Right atrium auricular region (tissue), 2 donors: ENCODE measurements around the gene ITPK1. TPM values are rescaled to one million over a fixed set of nuclear protein-coding genes. Genes with fewer than 3 reads are reported as not detected.
A peak's percentile ranks its signal among the peaks of the same experiment; 100 is the strongest.

Experiments used
- DNase-seq: peaks from one replicate; pipeline ENCODE4 v3.0.0-alpha.2; 2019; ENCODE audit warnings: low spot score
- H3K27ac ChIP-seq, 2 donors: fragments of 200-600 bp; sonication (generic); 1 replicate in 1 of 2; 2 replicates in 1 of 2; pipeline ENCODE4 v1.5.1; 2016 to 2019
- H3K27me3 ChIP-seq, 2 donors: fragments of 200-600 bp; sonication (generic); one replicate each; pipeline versions ENCODE4 v1.5.1 to v1.6.0; 2017 to 2019
- H3K36me3 ChIP-seq: fragments of 200-600 bp; sonication (generic); one replicate; pipeline ENCODE4 v1.5.1; 2016
- H3K4me1 ChIP-seq, 2 donors: fragments of 200-600 bp; sonication (generic); one replicate each; pipeline versions ENCODE4 v1.5.1 to v1.6.0; 2017 to 2019
- H3K4me3 ChIP-seq, 2 donors: fragments of 200-600 bp; sonication (generic); 1 replicate in 1 of 2; 2 replicates in 1 of 2; pipeline ENCODE4 v1.5.1; 2017 to 2019; ENCODE audit warnings: mild to moderate bottlenecking in 1 of 2, moderate library complexity in 1 of 2
- H3K9me3 ChIP-seq, 2 donors: fragments of 200-600 bp; sonication (generic); one replicate each; pipeline ENCODE4 v1.5.1; 2019
- total RNA-seq, 2 donors: library from RNA; depleted of rRNA; stranded (reverse); fragments of >200 nt; gene quantifications; one replicate each; pipeline ENCODE4 v1.1.0, GENCODE V29; 2016
- TF ChIP-seq, protein P1 (sequence below), 2 donors: fragments of 200-600 bp; sonication (generic); IDR thresholded peaks; one replicate each; pipeline ENCODE4 v1.5.1; 2019; ENCODE audit warnings: antibody characterized with exemption in 2 of 2

Gene ITPK1
- total RNA-seq, 2 donors from 2014 or later: 58.3 to 76.0 TPM

DNA sequence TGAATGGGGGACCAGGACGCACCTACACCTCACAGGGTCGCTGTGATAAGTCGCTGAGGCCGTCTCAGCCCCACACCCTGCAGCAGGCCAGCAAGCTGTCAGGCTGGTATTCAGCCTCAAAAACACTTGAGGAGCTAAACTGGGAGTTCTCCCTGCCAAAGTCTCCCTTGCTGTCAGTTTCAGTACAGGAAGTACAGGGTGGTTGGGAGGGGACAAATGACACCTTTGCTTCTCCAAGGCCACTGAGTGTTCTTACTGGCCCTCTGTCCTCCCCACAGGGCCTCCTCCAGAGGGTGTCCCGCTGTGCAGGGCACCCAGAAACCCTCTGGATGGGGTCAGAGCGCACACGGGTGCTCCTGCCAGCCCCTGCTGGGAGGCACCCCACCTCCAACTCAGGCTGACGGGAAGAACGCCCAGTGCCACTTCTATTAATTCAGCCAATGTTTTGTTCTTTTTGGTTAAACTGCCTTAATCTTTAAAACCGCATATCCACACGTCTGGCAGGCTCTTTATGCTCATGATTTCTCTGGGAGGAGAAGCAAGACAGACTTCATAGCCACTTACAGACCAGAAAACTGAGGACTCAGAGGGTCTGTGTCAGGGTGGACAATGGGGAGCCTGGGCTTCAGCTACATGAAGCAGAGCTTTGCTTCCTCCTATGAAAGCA is 75.9 kb downstream of the ITPK1 start:
- Histone ChIP-seq H3K36me3 (no peaks in the 10 kb centered on the region), H3K9me3 (no peaks in the 10 kb centered on the region), H3K27me3 (no peaks in the 10 kb centered on the region), H3K4me1 (peaks cover 0 to 94% of the 10 kb centered on the region in 2 donors), H3K27ac (peak overlapping the region; percentile 77 to 94), H3K4me3 (no peak overlapping the region)
- DNase-seq: no peak
- TF ChIP-seq, protein P1, sequence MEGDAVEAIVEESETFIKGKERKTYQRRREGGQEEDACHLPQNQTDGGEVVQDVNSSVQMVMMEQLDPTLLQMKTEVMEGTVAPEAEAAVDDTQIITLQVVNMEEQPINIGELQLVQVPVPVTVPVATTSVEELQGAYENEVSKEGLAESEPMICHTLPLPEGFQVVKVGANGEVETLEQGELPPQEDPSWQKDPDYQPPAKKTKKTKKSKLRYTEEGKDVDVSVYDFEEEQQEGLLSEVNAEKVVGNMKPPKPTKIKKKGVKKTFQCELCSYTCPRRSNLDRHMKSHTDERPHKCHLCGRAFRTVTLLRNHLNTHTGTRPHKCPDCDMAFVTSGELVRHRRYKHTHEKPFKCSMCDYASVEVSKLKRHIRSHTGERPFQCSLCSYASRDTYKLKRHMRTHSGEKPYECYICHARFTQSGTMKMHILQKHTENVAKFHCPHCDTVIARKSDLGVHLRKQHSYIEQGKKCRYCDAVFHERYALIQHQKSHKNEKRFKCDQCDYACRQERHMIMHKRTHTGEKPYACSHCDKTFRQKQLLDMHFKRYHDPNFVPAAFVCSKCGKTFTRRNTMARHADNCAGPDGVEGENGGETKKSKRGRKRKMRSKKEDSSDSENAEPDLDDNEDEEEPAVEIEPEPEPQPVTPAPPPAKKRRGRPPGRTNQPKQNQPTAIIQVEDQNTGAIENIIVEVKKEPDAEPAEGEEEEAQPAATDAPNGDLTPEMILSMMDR (IDR thresholded peaks at IDR 0.05): no peak

DNA sequence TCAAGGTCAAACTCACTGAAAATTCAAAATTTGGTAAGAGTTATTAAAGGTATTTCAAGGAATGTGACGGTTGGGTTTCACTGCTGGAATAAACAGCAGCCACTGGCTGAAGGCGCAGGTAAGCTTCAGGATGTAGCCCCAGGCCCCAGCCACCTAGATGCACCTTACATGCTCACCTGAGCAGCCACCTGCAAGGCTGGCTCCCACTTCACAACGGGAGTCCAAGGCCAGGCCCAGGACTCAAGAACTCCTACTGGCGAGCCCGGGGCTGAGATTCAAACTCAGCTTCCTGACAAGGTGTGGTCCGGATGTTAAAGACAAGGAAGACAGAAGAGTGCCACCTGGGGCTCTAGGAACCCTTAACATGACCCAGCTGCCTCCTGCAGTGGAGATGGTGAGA is 78.4 kb downstream of the ITPK1 start:
- Histone ChIP-seq H3K36me3 (no peaks in the 10 kb centered on the region), H3K27me3 (no peaks in the 10 kb centered on the region), H3K27ac (peak overlapping the region; percentile 80 to 84), H3K4me3 (no peak overlapping the region), H3K9me3 (no peaks in the 10 kb centered on the region), H3K4me1 (peaks cover 0 to 94% of the 10 kb centered on the region in 2 donors)
- DNase-seq: no peak
- TF ChIP-seq, protein P1 (IDR thresholded peaks at IDR 0.05): no peak

DNA sequence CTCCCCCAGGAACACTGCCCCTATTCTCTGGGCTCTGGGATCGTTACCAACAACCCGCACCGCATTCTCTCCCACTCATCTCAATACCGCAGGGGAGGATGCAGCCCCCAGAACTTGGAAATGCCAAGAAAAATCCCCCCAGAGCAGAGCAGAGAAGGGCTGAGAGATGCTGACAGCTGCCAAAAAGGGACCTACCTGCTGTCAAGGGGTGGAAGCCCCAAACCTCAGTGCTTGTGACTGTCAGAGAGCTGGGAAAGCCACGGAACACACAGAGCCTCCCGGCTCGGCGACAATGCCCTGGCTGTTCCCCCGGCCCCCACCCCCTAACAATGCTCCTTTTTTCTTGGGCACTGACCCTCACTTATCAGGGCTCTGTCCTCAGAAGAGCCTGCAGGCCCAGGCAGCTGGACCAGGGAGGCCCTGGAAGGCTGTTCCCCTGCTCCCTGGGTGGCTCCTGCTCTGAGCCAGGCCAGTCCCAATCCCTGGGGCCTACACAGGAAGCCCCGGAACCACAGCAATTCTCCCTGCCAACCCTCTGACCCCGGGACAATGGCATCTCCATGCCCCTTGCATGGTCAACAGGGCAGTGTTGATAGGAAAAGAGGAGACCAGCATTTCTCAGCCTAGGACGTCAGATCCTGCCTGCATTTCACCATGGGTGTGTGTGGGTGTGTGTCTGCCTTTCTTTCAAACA is 78.9 kb downstream of the ITPK1 start:
- TF ChIP-seq, protein P1 (IDR thresholded peaks at IDR 0.05): no peak
- Histone ChIP-seq H3K4me1 (peaks cover 0 to 94% of the 10 kb centered on the region in 2 donors), H3K4me3 (no peak overlapping the region), H3K36me3 (no peaks in the 10 kb centered on the region), H3K27ac (peak overlapping the region; percentile 80 to 84), H3K27me3 (no peaks in the 10 kb centered on the region), H3K9me3 (no peaks in the 10 kb centered on the region)
- no peak for DNase-seq

DNA sequence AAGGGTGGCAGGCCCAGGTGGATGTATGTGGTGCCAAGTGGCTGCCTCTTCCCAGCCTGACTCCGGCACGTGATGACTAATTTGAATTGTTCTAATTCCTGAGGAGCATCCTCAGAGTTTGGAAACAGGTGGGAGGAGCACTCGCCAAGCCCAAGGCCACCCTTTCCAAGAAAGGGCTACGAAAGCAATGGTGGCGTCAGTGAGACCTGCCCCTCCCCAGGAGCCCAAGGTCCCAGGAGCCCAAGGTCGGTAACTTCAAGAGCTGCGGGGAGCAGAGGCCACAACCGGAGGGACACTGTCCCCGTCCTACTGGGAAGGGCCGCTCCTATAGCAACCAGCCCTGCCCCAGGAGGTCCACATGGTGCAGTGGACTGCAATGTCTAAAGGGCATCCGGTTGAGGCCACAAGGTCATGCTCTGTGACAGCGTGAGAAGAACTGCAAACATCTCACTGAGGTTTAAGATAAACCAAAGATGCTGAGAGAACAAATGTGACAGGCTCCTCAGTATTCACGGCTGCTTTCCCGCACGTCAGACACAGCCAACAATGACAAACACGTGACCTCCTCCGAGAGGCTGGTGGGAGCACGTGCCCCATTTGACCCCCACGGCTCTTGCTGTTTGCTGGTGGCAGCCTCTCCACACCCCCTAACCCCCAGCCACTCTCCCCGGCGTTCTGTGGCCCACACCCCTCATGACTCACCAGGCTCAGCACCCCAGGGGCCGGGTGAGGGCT is 79.6 kb downstream of the ITPK1 start:
- Histone ChIP-seq H3K27me3 (no peaks in the 10 kb centered on the region), H3K27ac (peak overlapping the region; percentile 80 to 84), H3K9me3 (no peaks in the 10 kb centered on the region), H3K36me3 (no peaks in the 10 kb centered on the region), H3K4me1 (peaks cover 0 to 94% of the 10 kb centered on the region in 2 donors), H3K4me3 (no peak overlapping the region)
- DNase-seq: no peak
- TF ChIP-seq, protein P1 (IDR thresholded peaks at IDR 0.05): no peak

DNA sequence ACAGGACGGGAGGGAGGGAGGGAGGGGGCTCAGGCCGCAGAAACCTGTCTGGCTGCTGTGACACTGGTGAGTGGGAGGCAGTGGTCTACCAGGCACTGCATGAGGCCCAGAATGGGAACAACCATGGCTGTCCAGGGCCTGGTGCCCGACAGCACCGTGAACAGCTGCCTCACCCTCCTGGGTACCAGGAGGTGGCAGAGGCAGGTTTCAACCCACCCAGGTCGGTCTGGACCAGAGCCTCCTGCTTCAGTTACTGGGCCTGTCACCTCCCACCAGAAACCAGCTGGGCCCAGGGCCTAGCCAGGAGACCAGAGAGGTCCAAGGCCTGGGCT is 80.2 kb downstream of the ITPK1 start:
- H3K27me3 ChIP-seq: no peaks in the 10 kb centered on the region
- TF ChIP-seq, protein P1 (IDR thresholded peaks at IDR 0.05): no peak
- peaks cover 0 to 93% of the 10 kb centered on the region in 2 donors for H3K4me1 ChIP-seq
- no peaks in the 10 kb centered on the region for H3K9me3 ChIP-seq
- peak overlapping the region; percentile 80 to 84 for H3K27ac ChIP-seq
- no peak overlapping the region for H3K4me3 ChIP-seq
- DNase-seq: no peak
- H3K36me3 ChIP-seq: no peaks in the 10 kb centered on the region
